Astrocyte of the spinal cord (primary cell): ENCODE measurements around the gene CFAP47.

Source experiments
- DNase-seq: peaks from one replicate; pipeline ENCODE4 v3.0.0; 2011; ENCODE audit warnings: low read depth, low spot score
- H3K4me3 ChIP-seq: 2 replicates; pipeline ENCODE4 v1.5.1; 2011; ENCODE audit warnings: low read depth, mild to moderate bottlenecking, low read length, moderate library complexity
- CTCF ChIP-seq: IDR thresholded peaks from 2 replicates; pipeline ENCODE4 v1.5.1; 2012; ENCODE audit warnings: low read depth, mild to moderate bottlenecking, low read length, inconsistent platforms
- in situ Hi-C: cut with HindIII; loops from 2 replicates; pipeline ENCODE4 v1.10.0; 2017; ENCODE audit warnings: low sequenced_read_pairs

The CFAP47 gene

GRCh38 chrX:36401774-36402173 is 482.2 kb downstream of the CFAP47 start:
- no peak overlapping the region for H3K4me3 ChIP-seq
- DNase-seq: no peak
- in situ Hi-C loops: no loop called here
- TF ChIP-seq CTCF: no peak

- no peak for DNase-seq
- TF ChIP-seq CTCF: no peak
- H3K4me3 ChIP-seq: no peak overlapping the region
- in situ Hi-C loops: no loop called here
Observed at GRCh38 chrX:36407836-36408235, 488.3 kb downstream of the CFAP47 start.

GRCh38 chrX:36414056-36414455 is 494.5 kb downstream of the CFAP47 start:
- H3K4me3 ChIP-seq: no peak overlapping the region
- DNase-seq: no peak
- no peak for TF ChIP-seq CTCF
- in situ Hi-C loops: no loop called here

GRCh38 chrX:36422368-36422767 is 502.8 kb downstream of the CFAP47 start:
- no peak overlapping the region for H3K4me3 ChIP-seq
- TF ChIP-seq CTCF: no peak
- DNase-seq: no peak
- in situ Hi-C loops: no loop called here

GRCh38 chrX:36431819-36432218 is 512.3 kb downstream of the CFAP47 start:
- peak; percentile 72 for DNase-seq
- no peak for TF ChIP-seq CTCF

GRCh38 chrX:36434522-36434921 is 515.0 kb downstream of the CFAP47 start:
- no peak for DNase-seq
- no peak overlapping the region for H3K4me3 ChIP-seq
- no peak for TF ChIP-seq CTCF
- in situ Hi-C loops: no loop called here

More at GRCh38 chrX:36431819-36432218, 512.3 kb downstream of the CFAP47 start:
- H3K4me3 ChIP-seq: no peak overlapping the region
- in situ Hi-C loops: no loop called here
